Measurements from ENCODE around the gene MRFAP1L1. TPM values are rescaled to one million over a fixed set of nuclear protein-coding genes. Genes with fewer than 3 reads are reported as not detected.

The MRFAP1L1 gene
- total and polyA plus RNA-seq, 9 of the 15 experiments (the other 6 are each of a cell fraction or from before 2014, with no cell fraction given): 37.6 to 111 (median 83.8) TPM

GRCh38 chr4:6751611-6752485 lies 42.2 kb upstream of the MRFAP1L1 start (continued):
- TF ChIP-seq NELFE (IDR thresholded peaks at IDR 0.05; ENCODE audit: insufficient read depth, insufficient read length): no peak
- no peak for TF ChIP-seq ATF6 (CRISPR knock-in tag; IDR thresholded peaks at IDR 0.05)
- no peak for TF ChIP-seq HMGN3 (IDR thresholded peaks at IDR 0.05; ENCODE audit: borderline replicate concordance, extremely low read depth, insufficient read length, low read depth, low read length)
- TF ChIP-seq E2F3 (CRISPR knock-in tag; IDR thresholded peaks at IDR 0.05): no peak
- no peak for TF ChIP-seq RERE (CRISPR knock-in tag; IDR thresholded peaks at IDR 0.05; ENCODE audit: borderline replicate concordance)
- TF ChIP-seq ZFP91 (CRISPR knock-in tag; IDR thresholded peaks at IDR 0.05): no peak
- no peak for TF ChIP-seq E4F1 (CRISPR knock-in tag; IDR thresholded peaks at IDR 0.05; ENCODE audit: borderline replicate concordance)
- TF ChIP-seq KDM5B (IDR thresholded peaks at IDR 0.05; ENCODE audit: insufficient replicate concordance, low read depth, low read length): no peak
- TF ChIP-seq CBX8 (IDR thresholded peaks at IDR 0.05; ENCODE audit: borderline replicate concordance, extremely low read depth, low read depth, low read length, poor library complexity, severe bottlenecking): no peak
- no peak for TF ChIP-seq RBM15 (IDR thresholded peaks at IDR 0.05; ENCODE audit: insufficient read depth, low read length)
